Peyer's patch (tissue), 4 donors: ENCODE data around the gene TMEM259.

Experiments
- POLR2A ChIP-seq, 2 donors: fragments of 450-650 bp; IDR thresholded peaks; one replicate each; pipeline ENCODE4 v1.5.1; 2017; ENCODE audit warnings: antibody characterized with exemption in 2 of 2, mild to moderate bottlenecking in 2 of 2, moderate library complexity in 2 of 2
- TF ChIP-seq, protein P1 (sequence below), 6 experiments: fragments of 450-650 bp in 4 of 6; fragments of 200-600 bp in 2 of 6; sonication (generic) in 1 of 6; IDR thresholded peaks; one replicate each; pipeline ENCODE4 v1.5.1; 2017 to 2019; ENCODE audit warnings: antibody characterized with exemption in 6 of 6, mild to moderate bottlenecking in 3 of 6, moderate library complexity in 1 of 6

- TF ChIP-seq, protein P1, sequence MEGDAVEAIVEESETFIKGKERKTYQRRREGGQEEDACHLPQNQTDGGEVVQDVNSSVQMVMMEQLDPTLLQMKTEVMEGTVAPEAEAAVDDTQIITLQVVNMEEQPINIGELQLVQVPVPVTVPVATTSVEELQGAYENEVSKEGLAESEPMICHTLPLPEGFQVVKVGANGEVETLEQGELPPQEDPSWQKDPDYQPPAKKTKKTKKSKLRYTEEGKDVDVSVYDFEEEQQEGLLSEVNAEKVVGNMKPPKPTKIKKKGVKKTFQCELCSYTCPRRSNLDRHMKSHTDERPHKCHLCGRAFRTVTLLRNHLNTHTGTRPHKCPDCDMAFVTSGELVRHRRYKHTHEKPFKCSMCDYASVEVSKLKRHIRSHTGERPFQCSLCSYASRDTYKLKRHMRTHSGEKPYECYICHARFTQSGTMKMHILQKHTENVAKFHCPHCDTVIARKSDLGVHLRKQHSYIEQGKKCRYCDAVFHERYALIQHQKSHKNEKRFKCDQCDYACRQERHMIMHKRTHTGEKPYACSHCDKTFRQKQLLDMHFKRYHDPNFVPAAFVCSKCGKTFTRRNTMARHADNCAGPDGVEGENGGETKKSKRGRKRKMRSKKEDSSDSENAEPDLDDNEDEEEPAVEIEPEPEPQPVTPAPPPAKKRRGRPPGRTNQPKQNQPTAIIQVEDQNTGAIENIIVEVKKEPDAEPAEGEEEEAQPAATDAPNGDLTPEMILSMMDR (IDR thresholded peaks at IDR 0.05) = no peak
- TF ChIP-seq POLR2A (IDR thresholded peaks at IDR 0.05) = no peak
Measured at GRCh38 chr19:1068009-1069001, 47.4 kb upstream of the TMEM259 start.
